GM23248 (cell line): ENCODE results near the gene TSPAN9.

ENCODE experiments used
- EZH2 ChIP-seq: fragments of 200-600 bp; sonication (generic); IDR thresholded peaks from 2 replicates; pipeline ENCODE4 v1.6.1; 2018; ENCODE audit warnings: antibody characterized with exemption, mild to moderate bottlenecking; ENCODE audit not compliant: insufficient read depth, poor library complexity, severe bottlenecking
- EZH2phosphoT487 ChIP-seq: fragments of 200-600 bp; sonication (generic); IDR thresholded peaks from 2 replicates; pipeline ENCODE4 v1.6.1; 2018; ENCODE audit warnings: antibody characterized with exemption, moderate library complexity, mild to moderate bottlenecking, low read depth; ENCODE audit not compliant: insufficient read depth

- TF ChIP-seq EZH2phosphoT487 = no peak
- no peak for TF ChIP-seq EZH2
These were observed 226.4 kb downstream of the TSPAN9 start for GRCh38 chr12:3303410-3304136.
